HG03469 (cell line): ENCODE results near the gene MYLK4.
A peak's percentile ranks its signal among the peaks of the same experiment; 100 is the strongest.

Source experiments
- ATAC-seq: cut with Tn5 transposase; IDR thresholded peaks from one replicate; pipeline ENCODE4 v1.9.1; 2021; ENCODE audit warnings: mild to moderate bottlenecking, moderate library complexity, moderate number of reproducible peaks; ENCODE audit not compliant: unreplicated experiment

MYLK4 gene

GRCh38 chr6:2737885-2738284, 12.8 kb downstream of the MYLK4 start:
- no peak for ATAC-seq

GRCh38 chr6:2734488-2735166, 16.1 kb downstream of the MYLK4 start:
- ATAC-seq, result no peak

- no peak for ATAC-seq
These were observed 16.8 kb downstream of the MYLK4 start for GRCh38 chr6:2733736-2734480.

- peak; percentile 82 for ATAC-seq
These were observed 17.4 kb downstream of the MYLK4 start for GRCh38 chr6:2733324-2733723.

- no peak for ATAC-seq
These were observed 18.1 kb downstream of the MYLK4 start for GRCh38 chr6:2732503-2733089.

GRCh38 chr6:2731281-2731909, 19.3 kb downstream of the MYLK4 start:
- ATAC-seq, result no peak

GRCh38 chr6:2730353-2731107, 20.2 kb downstream of the MYLK4 start:
- no peak for ATAC-seq

GRCh38 chr6:2729921-2730320, 20.8 kb downstream of the MYLK4 start:
- ATAC-seq, result no peak

- ATAC-seq, result no peak
These were observed 24.6 kb downstream of the MYLK4 start for GRCh38 chr6:2725999-2726567.

GRCh38 chr6:2725364-2725988, 25.2 kb downstream of the MYLK4 start:
- ATAC-seq, result no peak

GRCh38 chr6:2721219-2721618, 29.5 kb downstream of the MYLK4 start:
- no peak for ATAC-seq

- ATAC-seq, result no peak
These were observed 31.6 kb downstream of the MYLK4 start for GRCh38 chr6:2719093-2719455.

- no peak for ATAC-seq
These were observed 32.2 kb downstream of the MYLK4 start for GRCh38 chr6:2718334-2719092.

- no peak for ATAC-seq
These were observed 33.6 kb downstream of the MYLK4 start for GRCh38 chr6:2716936-2717700.

GRCh38 chr6:2715737-2716136, 35.0 kb downstream of the MYLK4 start:
- ATAC-seq, result no peak

- no peak for ATAC-seq
These were observed 36.4 kb downstream of the MYLK4 start for GRCh38 chr6:2714111-2714895.

- ATAC-seq, result no peak
These were observed 37.1 kb downstream of the MYLK4 start for GRCh38 chr6:2713473-2714110.
